Measurements from ENCODE around the gene KIAA1210.

DNA sequence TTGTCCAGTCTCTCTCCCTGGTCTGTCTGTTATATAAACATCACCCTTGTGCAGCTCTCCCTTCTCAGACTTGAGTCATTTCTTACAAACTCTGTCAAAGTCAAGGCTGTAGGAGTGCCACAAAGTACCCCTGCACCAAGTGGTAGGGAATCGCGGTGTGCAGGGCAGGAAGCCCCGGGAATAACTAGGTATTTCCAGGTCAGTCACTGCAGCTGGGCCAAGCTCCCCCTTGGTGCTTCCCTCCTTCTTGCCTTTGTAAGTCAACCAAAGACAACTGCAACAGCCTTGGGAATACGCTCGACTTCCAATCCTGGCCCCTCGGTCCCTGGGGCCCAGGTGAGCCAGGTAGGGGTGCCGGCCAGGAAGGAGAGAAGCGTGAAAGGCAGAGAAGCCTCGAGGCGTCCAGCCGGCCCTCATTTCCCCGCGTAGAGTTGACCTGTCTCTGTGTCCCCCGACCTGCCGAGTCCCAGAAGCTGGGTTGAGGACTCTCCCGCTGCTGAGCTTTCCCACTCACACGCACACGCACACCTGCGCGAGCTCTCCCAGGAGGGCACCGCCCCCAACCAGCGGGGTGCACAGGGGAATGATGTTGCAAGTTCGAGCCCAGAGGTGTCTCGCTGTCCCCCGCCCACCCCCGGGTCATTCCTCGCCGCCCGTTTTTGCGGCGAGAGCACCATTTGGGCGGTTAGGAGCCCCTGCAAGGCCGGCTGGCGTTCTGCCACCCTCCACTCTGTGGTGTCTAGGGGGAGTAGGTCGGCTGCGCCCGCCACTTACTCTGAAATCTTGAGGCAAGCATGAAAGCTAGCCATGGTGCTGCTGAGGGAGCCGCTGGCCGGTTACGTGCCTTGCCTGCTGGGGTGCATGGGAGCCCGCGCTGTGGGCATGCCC, 22.8 kb upstream of the KIAA1210 start:
- TF ChIP-seq, protein P1, sequence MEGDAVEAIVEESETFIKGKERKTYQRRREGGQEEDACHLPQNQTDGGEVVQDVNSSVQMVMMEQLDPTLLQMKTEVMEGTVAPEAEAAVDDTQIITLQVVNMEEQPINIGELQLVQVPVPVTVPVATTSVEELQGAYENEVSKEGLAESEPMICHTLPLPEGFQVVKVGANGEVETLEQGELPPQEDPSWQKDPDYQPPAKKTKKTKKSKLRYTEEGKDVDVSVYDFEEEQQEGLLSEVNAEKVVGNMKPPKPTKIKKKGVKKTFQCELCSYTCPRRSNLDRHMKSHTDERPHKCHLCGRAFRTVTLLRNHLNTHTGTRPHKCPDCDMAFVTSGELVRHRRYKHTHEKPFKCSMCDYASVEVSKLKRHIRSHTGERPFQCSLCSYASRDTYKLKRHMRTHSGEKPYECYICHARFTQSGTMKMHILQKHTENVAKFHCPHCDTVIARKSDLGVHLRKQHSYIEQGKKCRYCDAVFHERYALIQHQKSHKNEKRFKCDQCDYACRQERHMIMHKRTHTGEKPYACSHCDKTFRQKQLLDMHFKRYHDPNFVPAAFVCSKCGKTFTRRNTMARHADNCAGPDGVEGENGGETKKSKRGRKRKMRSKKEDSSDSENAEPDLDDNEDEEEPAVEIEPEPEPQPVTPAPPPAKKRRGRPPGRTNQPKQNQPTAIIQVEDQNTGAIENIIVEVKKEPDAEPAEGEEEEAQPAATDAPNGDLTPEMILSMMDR (IDR thresholded peaks at IDR 0.05; ENCODE audit: low read depth, low read length, poor library complexity, severe bottlenecking) = no peak
- no peak for TF ChIP-seq EZH2phosphoT487 (IDR thresholded peaks at IDR 0.05; ENCODE audit: borderline replicate concordance, low read length)

Measured in DOHH2 (cell line).